ENCODE data around the gene CCS. TPM values are rescaled to one million over a fixed set of nuclear protein-coding genes. Genes with fewer than 3 reads are reported as not detected.

Gene CCS
- total and polyA plus RNA-seq, 2 of the 4 experiments (the other 2 are of a cell fraction): 20.1 to 53.0 TPM

Small RNA genes lying within 50 kb of the gene (microRNA-seq; reads per million reads assigned to microRNA genes)
- gene RNU4-39P (ENCODE audit: insufficient read depth, insufficient read length): not detected

Small RNA genes lying within 50 kb of the gene (small RNA-seq; reads per million reads assigned to genes)
- gene RNU4-39P: 0 to 0.60 (median 0) reads per million in 5 experiments

Other genes starting within 250 kb of the CCS start
- 57.9 and 67.2 TPM in 2 replicates for gene BRMS1, start 248.1 kb upstream of the CCS start, total RNA-seq (2012; rRNA removed)
- gene BRMS1, start 248.1 kb upstream of the CCS start, polyA plus RNA-seq (2012; rRNA removed): 48.3 and 51.9 TPM in 2 replicates
- 10.6 and 13.9 TPM in 2 replicates for gene B4GAT1, start 245.6 kb upstream of the CCS start, total RNA-seq (2012; rRNA removed)
- gene B4GAT1, start 245.6 kb upstream of the CCS start, polyA plus RNA-seq (2012; rRNA removed): 18.4 and 20.5 TPM in 2 replicates
- gene SLC29A2, start 221.4 kb upstream of the CCS start, total RNA-seq (2012; rRNA removed): under 0.01 TPM in 2 replicates
- 0.87 and 1.2 TPM in 2 replicates for gene SLC29A2, start 221.4 kb upstream of the CCS start, polyA plus RNA-seq (2012; rRNA removed)
- gene NPAS4, start 172.2 kb upstream of the CCS start, total RNA-seq (2012; rRNA removed): under 0.01 TPM in 1 of 2 replicates, not detected in the other
- gene NPAS4, start 172.2 kb upstream of the CCS start, polyA plus RNA-seq (2012; rRNA removed): 0.77 and 0.89 TPM in 2 replicates
- 39.2 and 45.5 TPM in 2 replicates for gene MRPL11, start 154.3 kb upstream of the CCS start, total RNA-seq (2012; rRNA removed)
- gene MRPL11, start 154.3 kb upstream of the CCS start, polyA plus RNA-seq (2012; rRNA removed): 45.6 and 46.6 TPM in 2 replicates
- 3.9 and 5.0 TPM in 2 replicates for gene PELI3, start 126.3 kb upstream of the CCS start, total RNA-seq (2012; rRNA removed)
- gene PELI3, start 126.3 kb upstream of the CCS start, polyA plus RNA-seq (2012; rRNA removed): 6.3 and 6.5 TPM in 2 replicates
- gene DPP3, start 112.8 kb upstream of the CCS start, total RNA-seq (2012; rRNA removed): 51.8 and 52.8 TPM in 2 replicates
- gene DPP3, start 112.8 kb upstream of the CCS start, polyA plus RNA-seq (2012; rRNA removed): 66.3 and 90.3 TPM in 2 replicates
- gene BBS1, start 82.5 kb upstream of the CCS start, total RNA-seq (2012; rRNA removed): 13.9 and 16.5 TPM in 2 replicates
- 17.3 and 20.6 TPM in 2 replicates for gene BBS1, start 82.5 kb upstream of the CCS start, polyA plus RNA-seq (2012; rRNA removed)
- gene ZDHHC24, start 47.1 kb upstream of the CCS start, total RNA-seq (2012; rRNA removed): 3.2 and 3.6 TPM in 2 replicates
- 10.9 and 18.1 TPM in 2 replicates for gene ZDHHC24, start 47.1 kb upstream of the CCS start, polyA plus RNA-seq (2012; rRNA removed)
- gene ACTN3, start 46.3 kb upstream of the CCS start, total RNA-seq (2012; rRNA removed): under 0.01 TPM in 2 replicates
- 0.05 and 0.06 TPM in 2 replicates for gene ACTN3, start 46.3 kb upstream of the CCS start, polyA plus RNA-seq (2012; rRNA removed)
- 3.6 and 4.1 TPM in 2 replicates for gene CTSF, start 24.6 kb upstream of the CCS start, total RNA-seq (2012; rRNA removed)
- 15.2 and 16.0 TPM in 2 replicates for gene CTSF, start 24.6 kb upstream of the CCS start, polyA plus RNA-seq (2012; rRNA removed)
- under 0.01 and 0.18 TPM in 2 replicates for gene CCDC87, start 122 bp upstream of the CCS start, total RNA-seq (2012; rRNA removed)
- gene CCDC87, start 122 bp upstream of the CCS start, polyA plus RNA-seq (2012; rRNA removed): 0.14 and 0.19 TPM in 2 replicates
- 9.3 and 12.2 TPM in 2 replicates for gene RBM14, start 23.4 kb downstream of the CCS start, total RNA-seq (2012; rRNA removed)
- gene RBM14, start 23.4 kb downstream of the CCS start, polyA plus RNA-seq (2012; rRNA removed): 31.1 and 34.8 TPM in 2 replicates
- gene RBM4, start 45.5 kb downstream of the CCS start, total RNA-seq (2012; rRNA removed): 175 and 198 TPM in 2 replicates
- 165 and 176 TPM in 2 replicates for gene RBM4, start 45.5 kb downstream of the CCS start, polyA plus RNA-seq (2012; rRNA removed)
- 23.1 and 25.6 TPM in 2 replicates for gene RBM4B, start 84.7 kb downstream of the CCS start, total RNA-seq (2012; rRNA removed)
- gene RBM4B, start 84.7 kb downstream of the CCS start, polyA plus RNA-seq (2012; rRNA removed): 21.1 and 26.7 TPM in 2 replicates
- gene SPTBN2, start 136.0 kb downstream of the CCS start, total RNA-seq (2012; rRNA removed): 0.18 and 0.56 TPM in 2 replicates
- 0.41 and 0.57 TPM in 2 replicates for gene SPTBN2, start 136.0 kb downstream of the CCS start, polyA plus RNA-seq (2012; rRNA removed)

All from IMR-90 (cell line).